Endodermal cell (in vitro differentiated cells): ENCODE data around the gene PLXNC1. TPM values are rescaled to one million over a fixed set of nuclear protein-coding genes. Genes with fewer than 3 reads are reported as not detected.
A peak's percentile ranks its signal among the peaks of the same experiment; 100 is the strongest.

Source experiments
- DNase-seq: peaks from one replicate; pipeline ENCODE4 v3.0.0-alpha.2; 2017
- H3K27ac ChIP-seq: 2 replicates; pipeline ENCODE4 v1.5.1; 2013; ENCODE audit warnings: mild to moderate bottlenecking, low read depth, low read length, moderate library complexity
- H3K27me3 ChIP-seq: 2 replicates; pipeline ENCODE4 v1.6.1; 2013; ENCODE audit warnings: mild to moderate bottlenecking, low read length, moderate library complexity; ENCODE audit not compliant: insufficient read depth, control insufficient read depth, poor library complexity, severe bottlenecking
- H3K36me3 ChIP-seq: 2 replicates; pipeline ENCODE4 v1.7.0; 2013; ENCODE audit warnings: mild to moderate bottlenecking, low read length, moderate library complexity; ENCODE audit not compliant: control insufficient read depth, insufficient read depth
- H3K4me1 ChIP-seq: one replicate; pipeline ENCODE4 v1.7.0; 2013; ENCODE audit warnings: low read length; ENCODE audit not compliant: control insufficient read depth, insufficient read depth
- H3K4me3 ChIP-seq: 2 replicates; pipeline ENCODE4 v1.5.1; 2013; ENCODE audit warnings: mild to moderate bottlenecking, low read length, moderate library complexity
- H3K9ac ChIP-seq: 2 replicates; pipeline ENCODE4 v1.6.1; 2013; ENCODE audit warnings: mild to moderate bottlenecking, low read length, moderate library complexity; ENCODE audit not compliant: poor library complexity, severe bottlenecking; ENCODE audit errors: extremely low read depth
- H3K9me3 ChIP-seq: 2 replicates; pipeline ENCODE4 v1.6.1; 2013; ENCODE audit warnings: mild to moderate bottlenecking, low read length, moderate library complexity; ENCODE audit not compliant: control insufficient read depth
- H3K27ac Mint-ChIP-seq: 2 replicates; pipeline ENCODE4 v1.8.0; 2020; ENCODE audit warnings: mixed read lengths
- H3K27me3 Mint-ChIP-seq: 2 replicates; pipeline ENCODE4 v1.8.0; 2021; ENCODE audit warnings: mild to moderate bottlenecking, mixed read lengths; ENCODE audit not compliant: insufficient read depth
- H3K36me3 Mint-ChIP-seq: 2 replicates; pipeline ENCODE4 v1.8.0; 2020; ENCODE audit warnings: low read depth, mixed read lengths
- H3K4me1 Mint-ChIP-seq: 2 replicates; pipeline ENCODE4 v1.8.0; 2020; ENCODE audit warnings: mixed read lengths
- H3K4me3 Mint-ChIP-seq: 2 replicates; pipeline ENCODE4 v1.8.0; 2020; ENCODE audit warnings: mild to moderate bottlenecking, moderate library complexity, mixed read lengths
- H3K9me3 Mint-ChIP-seq: 2 replicates; pipeline ENCODE4 v1.8.0; 2020; ENCODE audit warnings: mild to moderate bottlenecking, mixed read lengths
- WGBS, 2 experiments: methylation state at CpG; one replicate each; pipeline versions ENCODE4 v1.1.5 to v1.1.7; 2013; ENCODE audit warnings: missing lambda C conversion rate in 2 of 2, mixed read lengths in 1 of 2; ENCODE audit not compliant: insufficient coverage in 1 of 2, insufficient read length in 1 of 2; 5-methylcytosine and 5-hydroxymethylcytosine counted together
- total RNA-seq, 2 donors: library from RNA; stranded (reverse); fragmentation: NEBNext Ultra II Directional in 1 of 2; extraction: Animal tissue kit (Norgen Biotek cat#: 25700) in 1 of 2; gene quantifications; 2 replicates in 1 of 2; 3 replicates in 1 of 2; pipeline ENCODE4 v1.2.1, GENCODE V29; 2021
- TF ChIP-seq, protein P1 (sequence below): fragments of 200-600 bp; sonication (generic); conservative IDR thresholded peaks from 2 replicates; pipeline ENCODE4 v1.5.0; 2021; ENCODE audit warnings: antibody characterized with exemption, mild to moderate bottlenecking

The PLXNC1 gene
- total RNA-seq, 2 donors from 2014 or later = 1.6 to 1.9 TPM

DNA sequence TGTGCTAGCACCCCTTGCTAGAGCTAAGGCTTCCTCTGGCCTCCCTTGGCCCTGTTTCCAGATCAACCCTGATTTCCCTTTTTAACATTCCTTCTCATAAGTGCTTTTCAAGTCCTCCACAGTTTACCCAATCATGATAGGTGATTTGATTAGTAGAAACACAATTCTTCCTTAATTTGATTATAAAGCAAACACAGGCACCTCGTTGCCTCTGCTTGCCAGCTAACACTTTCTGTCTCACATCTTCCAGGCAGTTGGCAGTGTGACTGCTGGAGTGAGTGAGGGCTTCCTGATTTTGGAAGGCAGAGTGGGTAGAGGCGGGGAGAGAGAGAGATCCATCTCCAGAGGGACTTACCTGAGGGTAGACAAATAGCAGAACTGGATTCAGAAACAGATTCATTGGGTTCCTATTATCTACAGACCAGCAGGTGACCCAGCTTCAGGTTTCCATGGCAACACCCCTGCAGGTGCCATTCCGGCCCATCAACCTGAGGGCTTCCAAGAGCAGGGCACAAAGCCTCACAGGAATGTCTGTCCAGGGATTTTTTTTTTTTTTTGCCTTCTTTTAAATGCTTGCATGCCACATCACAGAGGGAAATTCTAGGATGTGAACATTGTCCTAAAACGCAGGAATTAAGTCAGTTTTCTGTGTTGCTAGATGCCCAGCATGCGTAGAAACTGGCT, 77.7 kb downstream of the PLXNC1 start:
- Histone ChIP-seq H3K4me3 (no peak overlapping the region), H3K9me3 (no peaks in the 10 kb centered on the region), H3K27ac (no peak overlapping the region), H3K36me3 (no peaks in the 10 kb centered on the region), H3K4me1 (no peaks in the 10 kb centered on the region), H3K9ac (no peak overlapping the region), H3K27me3 (no peaks in the 10 kb centered on the region)
- TF ChIP-seq, protein P1, sequence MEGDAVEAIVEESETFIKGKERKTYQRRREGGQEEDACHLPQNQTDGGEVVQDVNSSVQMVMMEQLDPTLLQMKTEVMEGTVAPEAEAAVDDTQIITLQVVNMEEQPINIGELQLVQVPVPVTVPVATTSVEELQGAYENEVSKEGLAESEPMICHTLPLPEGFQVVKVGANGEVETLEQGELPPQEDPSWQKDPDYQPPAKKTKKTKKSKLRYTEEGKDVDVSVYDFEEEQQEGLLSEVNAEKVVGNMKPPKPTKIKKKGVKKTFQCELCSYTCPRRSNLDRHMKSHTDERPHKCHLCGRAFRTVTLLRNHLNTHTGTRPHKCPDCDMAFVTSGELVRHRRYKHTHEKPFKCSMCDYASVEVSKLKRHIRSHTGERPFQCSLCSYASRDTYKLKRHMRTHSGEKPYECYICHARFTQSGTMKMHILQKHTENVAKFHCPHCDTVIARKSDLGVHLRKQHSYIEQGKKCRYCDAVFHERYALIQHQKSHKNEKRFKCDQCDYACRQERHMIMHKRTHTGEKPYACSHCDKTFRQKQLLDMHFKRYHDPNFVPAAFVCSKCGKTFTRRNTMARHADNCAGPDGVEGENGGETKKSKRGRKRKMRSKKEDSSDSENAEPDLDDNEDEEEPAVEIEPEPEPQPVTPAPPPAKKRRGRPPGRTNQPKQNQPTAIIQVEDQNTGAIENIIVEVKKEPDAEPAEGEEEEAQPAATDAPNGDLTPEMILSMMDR = no peak
- peak; percentile 94 for DNase-seq
- Mint-ChIP-seq H3K27ac (no peak overlapping the region), H3K27me3 (no peaks in the 10 kb centered on the region), H3K36me3 (no peaks in the 10 kb centered on the region), H3K9me3 (no peaks in the 10 kb centered on the region), H3K4me3 (no peak overlapping the region), H3K4me1 (peaks cover 14% of the 10 kb centered on the region)
- 92 to 96% methylated on average over 4 to 5 of the region's 5 CpGs for WGBS, 2 experiments

DNA sequence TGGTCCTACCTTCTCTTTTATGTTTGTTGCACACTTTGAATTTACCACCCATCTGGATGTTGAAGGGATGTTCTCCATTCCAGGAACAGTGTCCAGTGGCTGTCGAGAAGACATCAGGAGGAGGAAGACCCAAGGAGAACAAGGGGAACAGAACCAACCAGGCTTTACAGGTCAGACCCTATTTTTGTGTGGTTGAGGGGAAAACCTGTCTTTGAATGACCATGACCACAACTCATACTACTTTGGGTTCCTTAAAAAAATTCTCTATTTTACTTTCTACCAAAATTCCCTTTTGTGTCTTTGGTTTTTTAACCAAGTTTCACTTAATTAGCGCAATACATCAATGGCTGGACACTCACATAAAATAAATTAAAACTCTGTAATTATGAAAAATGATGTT, 78.7 kb downstream of the PLXNC1 start:
- DNase-seq = no peak
- Mint-ChIP-seq H3K27me3 (no peaks in the 10 kb centered on the region), H3K27ac (no peak overlapping the region), H3K36me3 (no peaks in the 10 kb centered on the region), H3K4me3 (no peak overlapping the region), H3K4me1 (peaks cover 14% of the 10 kb centered on the region), H3K9me3 (no peaks in the 10 kb centered on the region)
- Histone ChIP-seq H3K4me3 (no peak overlapping the region), H3K27ac (no peak overlapping the region), H3K27me3 (no peaks in the 10 kb centered on the region), H3K36me3 (no peaks in the 10 kb centered on the region), H3K9me3 (no peaks in the 10 kb centered on the region), H3K9ac (no peak overlapping the region), H3K4me1 (no peaks in the 10 kb centered on the region)
- 80 to 98% methylated on average over 1 to 2 of the region's 2 CpGs for WGBS, 2 experiments
- TF ChIP-seq, protein P1 = no peak

DNA sequence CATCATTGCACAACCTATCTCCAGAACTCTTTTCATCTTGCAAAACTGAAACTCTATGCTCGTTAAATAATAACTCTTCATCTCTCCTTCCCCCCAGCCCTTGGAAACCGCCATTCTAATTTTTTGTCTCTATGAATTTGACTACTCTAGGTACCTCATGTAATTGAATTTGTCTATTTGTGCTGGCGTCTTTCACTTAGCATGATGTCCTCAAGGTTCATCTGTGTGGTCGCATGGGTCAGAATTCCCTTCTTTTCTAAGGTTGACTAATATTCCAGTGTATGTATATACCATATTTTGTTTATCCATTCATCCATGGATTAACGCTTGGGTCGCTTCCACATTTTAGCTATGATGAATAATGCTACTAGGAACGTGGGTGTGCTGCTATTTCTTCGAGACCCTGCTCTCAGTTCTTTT, 80.1 kb downstream of the PLXNC1 start:
- no peak for DNase-seq
- TF ChIP-seq, protein P1 = no peak
- Histone ChIP-seq H3K36me3 (no peaks in the 10 kb centered on the region), H3K4me3 (no peak overlapping the region), H3K27me3 (no peaks in the 10 kb centered on the region), H3K27ac (no peak overlapping the region), H3K4me1 (no peaks in the 10 kb centered on the region), H3K9me3 (no peaks in the 10 kb centered on the region), H3K9ac (no peak overlapping the region)
- Mint-ChIP-seq H3K27ac (no peak overlapping the region), H3K9me3 (no peaks in the 10 kb centered on the region), H3K36me3 (no peaks in the 10 kb centered on the region), H3K27me3 (no peaks in the 10 kb centered on the region), H3K4me3 (no peak overlapping the region), H3K4me1 (peaks cover 14% of the 10 kb centered on the region)
- WGBS, 2 experiments = 96 to 98% methylated on average over 6 to 8 of the region's 8 CpGs
